Fibroblast of lung (primary cell): ENCODE data around the gene LRRFIP1. TPM values are rescaled to one million over a fixed set of nuclear protein-coding genes. Genes with fewer than 3 reads are reported as not detected.
"Not testable (repeated sequence)": the region's sequence is repeated elsewhere in the genome, so short reads cannot be mapped to it uniquely, and the experiment has no call there.

Experiments
- DNase-seq, 2 donors: peaks; one replicate each; pipeline versions ENCODE4 v3.0.0 to v3.0.0-alpha.2; 2010; ENCODE audit warnings: low read depth in 2 of 2
- H2AFZ ChIP-seq: 2 replicates; pipeline ENCODE4 v1.5.1; 2012; ENCODE audit warnings: low read length, control low read depth, inconsistent platforms
- H3K27ac ChIP-seq: 2 replicates; pipeline ENCODE4 v1.5.1; 2011; ENCODE audit warnings: low read length, control low read depth; ENCODE audit not compliant: insufficient read depth
- H3K27me3 ChIP-seq: 2 replicates; pipeline ENCODE4 v1.5.1; 2011; ENCODE audit warnings: mild to moderate bottlenecking, low read length; ENCODE audit not compliant: control insufficient read depth, insufficient read depth
- H3K36me3 ChIP-seq: 2 replicates; pipeline ENCODE4 v1.5.1; 2011; ENCODE audit warnings: low read length; ENCODE audit not compliant: control insufficient read depth, insufficient read depth
- H3K4me1 ChIP-seq: 2 replicates; pipeline ENCODE4 v1.5.1; 2011; ENCODE audit warnings: low read length; ENCODE audit not compliant: control insufficient read depth, insufficient read depth; ENCODE audit errors: extremely low read depth
- H3K4me2 ChIP-seq: 2 replicates; pipeline ENCODE4 v1.5.1; 2011; ENCODE audit warnings: low read length, control low read depth; ENCODE audit not compliant: insufficient read depth; ENCODE audit errors: extremely low read depth
- H3K4me3 ChIP-seq, 4 experiments: fragments of 200-600 bp in 1 of 4; sonication (generic) in 1 of 4; replicated peaks in 1 of 4; 2 replicates each; pipeline ENCODE4 v1.5.1; 2011 to 2016; ENCODE audit warnings: low read length in 4 of 4, low read depth in 3 of 4, mild to moderate bottlenecking in 3 of 4, control low read depth in 2 of 4, inconsistent platforms in 1 of 4, mixed read lengths in 1 of 4; ENCODE audit not compliant: insufficient read depth in 1 of 4; ENCODE audit errors: control extremely low read depth in 1 of 4
- H3K79me2 ChIP-seq: 2 replicates; pipeline ENCODE4 v1.5.1; 2012; ENCODE audit warnings: mild to moderate bottlenecking, low read length, inconsistent platforms; ENCODE audit not compliant: control insufficient read depth, insufficient read depth
- H3K9ac ChIP-seq: 2 replicates; pipeline ENCODE4 v1.5.1; 2011; ENCODE audit warnings: mild to moderate bottlenecking, low read length, control low read depth; ENCODE audit not compliant: insufficient read depth
- H3K9me3 ChIP-seq: 2 replicates; pipeline ENCODE4 v1.5.1; 2012; ENCODE audit warnings: low read depth, low read length; ENCODE audit not compliant: control insufficient read depth, insufficient read depth
- H4K20me1 ChIP-seq: 2 replicates; pipeline ENCODE4 v1.5.1; 2011; ENCODE audit warnings: low read length; ENCODE audit not compliant: control insufficient read depth, insufficient read depth; ENCODE audit errors: extremely low read depth
- CTCF ChIP-seq, 2 donors: IDR thresholded peaks in 1 of 2; conservative IDR thresholded peaks in 1 of 2; 1 replicate in 1 of 2; 2 replicates in 1 of 2; pipeline ENCODE4 v1.5.1; 2011 to 2012; ENCODE audit warnings: low read length in 2 of 2, control low read depth in 1 of 2, inconsistent platforms in 1 of 2, low read depth in 1 of 2, mild to moderate bottlenecking in 1 of 2
- EZH2 ChIP-seq: IDR thresholded peaks from 2 replicates; pipeline ENCODE4 v1.5.1; 2012; ENCODE audit warnings: low read length, control low read depth, mild to moderate bottlenecking; ENCODE audit errors: missing control alignments
- polyA plus RNA-seq, 2 donors: library from polyadenylated mRNA; depleted of rRNA in 1 of 2; stranded (reverse) in 1 of 2; unstranded in 1 of 2; fragments of >200 nt; gene quantifications; 2 replicates each; pipeline ENCODE4 v1.2.1, GENCODE V29; 2011 to 2012; ENCODE audit warnings: missing spikeins in 1 of 2
- total RNA-seq: library from RNA; depleted of rRNA; stranded (reverse); fragments of >200 nt; gene quantifications from 2 replicates; pipeline ENCODE4 v1.2.1, GENCODE V29; 2014

The LRRFIP1 gene
- total and polyA plus RNA-seq, 2 donors (not counting 1 experiment from before 2014, with no cell fraction given): 58.1 to 113 TPM

- Histone ChIP-seq H3K4me3 (no peak overlapping the region), H3K27me3 (no peaks in the 10 kb centered on the region), H3K36me3 (peaks cover 5% of the 10 kb centered on the region), H3K9me3 (no peaks in the 10 kb centered on the region), H3K4me1 (no peaks in the 10 kb centered on the region), H2AFZ (no peak overlapping the region), H4K20me1 (no peaks in the 10 kb centered on the region), H3K9ac (no peak overlapping the region), H3K79me2 (peaks cover 13% of the 10 kb centered on the region), H3K4me2 (no peak overlapping the region), H3K27ac (no peak overlapping the region)
- TF ChIP-seq CTCF (conservative IDR thresholded peaks at IDR 0.05 in 1 of 2, IDR thresholded peaks at IDR 0.05 in 1 of 2; ENCODE audit: low read depth in 1 of 2, low read length in 2 of 2): no peak
- no peak for TF ChIP-seq EZH2
- no peak for DNase-seq
These were observed 121.6 kb downstream of the LRRFIP1 start for GRCh38 chr2:237749002-237749401.

- no peak overlapping the region for H3K4me3 ChIP-seq
- H3K79me2 ChIP-seq: peaks cover 9% of the 10 kb centered on the region
- H3K27ac ChIP-seq: no peak overlapping the region
- H3K36me3 ChIP-seq: peaks cover 8% of the 10 kb centered on the region
- no peaks in the 10 kb centered on the region for H3K4me1 ChIP-seq
- DNase-seq: no peak
- H2AFZ ChIP-seq: no peak overlapping the region
- no peaks in the 10 kb centered on the region for H3K27me3 ChIP-seq
- no peak overlapping the region for H3K9ac ChIP-seq
- H3K4me2 ChIP-seq: no peak overlapping the region
- TF ChIP-seq EZH2 (no peak), CTCF (conservative IDR thresholded peaks at IDR 0.05 in 1 of 2, IDR thresholded peaks at IDR 0.05 in 1 of 2; ENCODE audit: low read depth in 1 of 2, low read length in 2 of 2) (no peak)
- no peaks in the 10 kb centered on the region for H3K9me3 ChIP-seq
- H4K20me1 ChIP-seq: no peaks in the 10 kb centered on the region
These were observed 122.6 kb downstream of the LRRFIP1 start for GRCh38 chr2:237749961-237750360.

- not testable (repeated sequence) for H3K79me2 ChIP-seq, H2AFZ ChIP-seq, H3K4me3 ChIP-seq, H3K9me3 ChIP-seq, H3K4me2 ChIP-seq, H3K4me1 ChIP-seq, H3K9ac ChIP-seq, H3K27ac ChIP-seq, DNase-seq, H4K20me1 ChIP-seq, H3K27me3 ChIP-seq
- peaks cover 11% of the 10 kb centered on the region for H3K36me3 ChIP-seq
These were observed 123.1 kb downstream of the LRRFIP1 start for GRCh38 chr2:237750441-237750840.
